ENCODE results near the gene FGR.
"Not testable (repeated sequence)": the region's sequence is repeated elsewhere in the genome, so short reads cannot be mapped to it uniquely, and the experiment has no call there.

Gene FGR

GRCh38 chr1:27634985-27635367, at the start of gene FGR:
Gene FGR (minus strand): TSS chr1:27635185. CDS start chr1:27623916, 11,269 bp downstream.
- DNase-seq, result no peak

GRCh38 chr1:27684176-27684575, 49.2 kb upstream of the FGR start:
- no peak for DNase-seq

- no peak for DNase-seq
Observed at GRCh38 chr1:27682351-27682944, 47.5 kb upstream of the FGR start.

GRCh38 chr1:27681580-27681979, 46.6 kb upstream of the FGR start:
- DNase-seq, result not testable (repeated sequence)

GRCh38 chr1:27680225-27680791, 45.3 kb upstream of the FGR start:
- not testable (repeated sequence) for DNase-seq

GRCh38 chr1:27678747-27679146, 43.8 kb upstream of the FGR start:
- DNase-seq, result no peak

- DNase-seq, result no peak
Observed at GRCh38 chr1:27676410-27676809, 41.4 kb upstream of the FGR start.

GRCh38 chr1:27672750-27673112, 37.7 kb upstream of the FGR start:
- no peak for DNase-seq

- peak; percentile 93 to 94 for DNase-seq
Observed at GRCh38 chr1:27671964-27672749, 37.2 kb upstream of the FGR start, which contains the start of gene IFI6. Gene IFI6 (minus strand): TSS chr1:27672192. CDS start chr1:27669314, 2,878 bp downstream.

GRCh38 chr1:27669876-27670275, 34.9 kb upstream of the FGR start:
- DNase-seq, result no peak

- DNase-seq, result peak; percentile 16 to 77
Observed at GRCh38 chr1:27668808-27669723, 34.1 kb upstream of the FGR start.

GRCh38 chr1:27668121-27668807, 33.3 kb upstream of the FGR start:
- no peak for DNase-seq

GRCh38 chr1:27666791-27667254, 31.8 kb upstream of the FGR start:
- DNase-seq, result no peak

GRCh38 chr1:27666294-27666693, 31.3 kb upstream of the FGR start:
- no peak for DNase-seq

- no peak for DNase-seq
Observed at GRCh38 chr1:27665016-27665651, 30.1 kb upstream of the FGR start.

GRCh38 chr1:27664291-27664690, 29.3 kb upstream of the FGR start:
- DNase-seq, result no peak

- peak; percentile 66 to 80 for DNase-seq
Observed at GRCh38 chr1:27662707-27663393, 27.9 kb upstream of the FGR start.

- DNase-seq, result no peak
Observed at GRCh38 chr1:27662261-27662660, 27.3 kb upstream of the FGR start.

GRCh38 chr1:27661412-27662075, 26.6 kb upstream of the FGR start:
- no peak for DNase-seq

- no peak for DNase-seq
Observed at GRCh38 chr1:27660300-27660835, 25.4 kb upstream of the FGR start.
